AG04449 (cell line): ENCODE data around the gene STARD4.

ENCODE experiments used
- CTCF ChIA-PET: fragments of 350-600 bp; formaldehyde crosslinking; extraction: SDS; loops from one replicate; lab custom pipeline; 2021; ENCODE audit warnings: antibody characterized with exemption; lab: Yijun Ruan, JAX
- POLR2A ChIA-PET: fragments of 400-600, 350-600 bp; formaldehyde crosslinking; extraction: SDS; loops from one replicate; lab custom pipeline; 2020; ENCODE audit warnings: antibody characterized with exemption, inconsistent platforms; lab: Yijun Ruan, JAX
- DNase-seq: peaks from one replicate; pipeline ENCODE4 v3.0.0-alpha.2; 2010; ENCODE audit warnings: low read depth, low spot score
- H3K4me3 ChIP-seq: 2 replicates; pipeline ENCODE4 v1.5.1; 2011; ENCODE audit warnings: low read depth, mild to moderate bottlenecking, control low read depth, low read length
- CTCF ChIP-seq: IDR thresholded peaks from one replicate; pipeline ENCODE4 v1.5.1; 2011; ENCODE audit warnings: mild to moderate bottlenecking, moderate library complexity, low read length, control low read depth, inconsistent platforms; ENCODE audit not compliant: insufficient read depth; ENCODE audit errors: missing control alignments

Gene STARD4

GRCh38 chr5:111512375-111513130 is at the start of gene STARD4:
TSS of gene STARD4 (minus strand) at chr5:111512535. CDS start at chr5:111507433, 5,102 bp downstream.
- peak; percentile 80 for DNase-seq
- CTCF ChIA-PET, result interaction anchor here (0.6 to 2.7 kb wide), 5 partner anchors 19 to 647 kb away, joined by 3 to 15 read pairs (median 4); no protein-coding TSS in a partner anchor
- no peak for TF ChIP-seq CTCF
- H3K4me3 ChIP-seq, result peak within 1 kb of the TSS; percentile 87
- POLR2A ChIA-PET, result no interaction called here

GRCh38 chr5:111559680-111560079 is 47.3 kb upstream of the STARD4 start:
- no peak for DNase-seq
- ChIA-PET CTCF (interaction anchor here (1.0 to 2.0 kb wide), 2 partner anchors 9 to 601 kb away, joined by 3 to 8 read pairs; no protein-coding TSS in a partner anchor), POLR2A (no interaction called here)
- TF ChIP-seq CTCF, result no peak
- no peak overlapping the region for H3K4me3 ChIP-seq

GRCh38 chr5:111557686-111558085 is 45.4 kb upstream of the STARD4 start:
- no peak for DNase-seq
- no peak overlapping the region for H3K4me3 ChIP-seq
- TF ChIP-seq CTCF, result no peak
- CTCF ChIA-PET, result interaction anchor here (1.0 kb wide), 1 partner anchor 26 kb away, joined by 4 read pairs; no protein-coding TSS in a partner anchor
- POLR2A ChIA-PET, result no interaction called here

- TF ChIP-seq CTCF, result no peak
- CTCF ChIA-PET, result interaction anchor here (1.0 kb wide), 1 partner anchor 26 kb away, joined by 4 read pairs; no protein-coding TSS in a partner anchor
- no peak overlapping the region for H3K4me3 ChIP-seq
- no peak for DNase-seq
- POLR2A ChIA-PET, result no interaction called here
These were observed 44.8 kb upstream of the STARD4 start for GRCh38 chr5:111557111-111557510.

- no peak overlapping the region for H3K4me3 ChIP-seq
- no peak for TF ChIP-seq CTCF
- no peak for DNase-seq
- ChIA-PET POLR2A (no interaction called here), CTCF (interaction anchor here (1.1 kb wide), 1 partner anchor 590 kb away, joined by 4 read pairs; no protein-coding TSS in a partner anchor)
These were observed 44.2 kb upstream of the STARD4 start for GRCh38 chr5:111556501-111556900.

- ChIA-PET POLR2A (no interaction called here), CTCF (interaction anchor here (1.1 kb wide), 1 partner anchor 591 kb away, joined by 4 read pairs; no protein-coding TSS in a partner anchor)
- DNase-seq, result no peak
- no peak overlapping the region for H3K4me3 ChIP-seq
- no peak for TF ChIP-seq CTCF
These were observed 43.4 kb upstream of the STARD4 start for GRCh38 chr5:111555760-111556159.
